Measurements from ENCODE around the gene ULBP2.
"Not testable (repeated sequence)": the region's sequence is repeated elsewhere in the genome, so short reads cannot be mapped to it uniquely, and the experiment has no call there.

ULBP2 gene

GRCh38 chr6:149925253-149925973 lies 16.4 kb upstream of the ULBP2 start:
- no peak overlapping the region for H3K27ac ChIP-seq
- no peak for TF ChIP-seq ZFX (IDR thresholded peaks at IDR 0.05; ENCODE audit: borderline replicate concordance)
- TF ChIP-seq CTCF (IDR thresholded peaks at IDR 0.05): no peak

- H3K27ac ChIP-seq: no peak overlapping the region
- TF ChIP-seq CTCF (IDR thresholded peaks at IDR 0.05) (peak; percentile 88), ZFX (IDR thresholded peaks at IDR 0.05; ENCODE audit: borderline replicate concordance) (no peak)
Measured at GRCh38 chr6:149925974-149926777, 15.6 kb upstream of the ULBP2 start.

- H3K27ac ChIP-seq: not testable (repeated sequence)
Measured at GRCh38 chr6:149927025-149927424, 14.8 kb upstream of the ULBP2 start.

- TF ChIP-seq CTCF (IDR thresholded peaks at IDR 0.05) (peak; percentile 27), ZFX (IDR thresholded peaks at IDR 0.05; ENCODE audit: borderline replicate concordance) (no peak)
- H3K27ac ChIP-seq: no peak overlapping the region
Measured at GRCh38 chr6:149929422-149929821, 12.4 kb upstream of the ULBP2 start.

- TF ChIP-seq CTCF (IDR thresholded peaks at IDR 0.05): no peak
- no peak for TF ChIP-seq ZFX (IDR thresholded peaks at IDR 0.05; ENCODE audit: borderline replicate concordance)
- H3K27ac ChIP-seq: no peak overlapping the region
Measured at GRCh38 chr6:149931501-149931900, 10.3 kb upstream of the ULBP2 start.

GRCh38 chr6:149933036-149933435 lies 8.8 kb upstream of the ULBP2 start:
- TF ChIP-seq ZFX (IDR thresholded peaks at IDR 0.05; ENCODE audit: borderline replicate concordance) (no peak), CTCF (IDR thresholded peaks at IDR 0.05) (no peak)
- no peak overlapping the region for H3K27ac ChIP-seq

- TF ChIP-seq ZFX (IDR thresholded peaks at IDR 0.05; ENCODE audit: borderline replicate concordance) (no peak), CTCF (IDR thresholded peaks at IDR 0.05) (no peak)
- no peak overlapping the region for H3K27ac ChIP-seq
Measured at GRCh38 chr6:149933461-149933860, 8.4 kb upstream of the ULBP2 start.
